NCI-H82 (cell line): ENCODE measurements around the gene TNFSF11.
"Not testable (repeated sequence)": the region's sequence is repeated elsewhere in the genome, so short reads cannot be mapped to it uniquely, and the experiment has no call there.

ENCODE experiments used
- DNase-seq: peaks from one replicate; lab custom pipeline; 2025; lab: John Stamatoyannopoulos, UW

The TNFSF11 gene

GRCh38 chr13:42560320-42560719, 13.6 kb upstream of the TNFSF11 start:
- not testable (repeated sequence) for DNase-seq

- no peak for DNase-seq
Measured at GRCh38 chr13:42561752-42562467, 12.0 kb upstream of the TNFSF11 start.

- DNase-seq, result no peak
Measured at GRCh38 chr13:42567906-42568305, 6.0 kb upstream of the TNFSF11 start.

- DNase-seq, result no peak
Measured at GRCh38 chr13:42569576-42570344, 4.2 kb upstream of the TNFSF11 start.

- DNase-seq, result no peak
Measured at GRCh38 chr13:42571895-42572294, 2.1 kb upstream of the TNFSF11 start.

GRCh38 chr13:42574435-42575311, 721 bp downstream of the TNFSF11 start:
- no peak for DNase-seq

GRCh38 chr13:42575938-42576337, 2.0 kb downstream of the TNFSF11 start:
- no peak for DNase-seq

- no peak for DNase-seq
Measured at GRCh38 chr13:42577538-42577937, 3.6 kb downstream of the TNFSF11 start.

GRCh38 chr13:42580644-42581043, 6.7 kb downstream of the TNFSF11 start:
- DNase-seq, result no peak

- no peak for DNase-seq
Measured at GRCh38 chr13:42581427-42581826, 7.5 kb downstream of the TNFSF11 start.

- DNase-seq, result no peak
Measured at GRCh38 chr13:42591602-42592001, 17.6 kb downstream of the TNFSF11 start.

- DNase-seq, result peak; percentile 57
Measured at GRCh38 chr13:42592915-42593900, 19.3 kb downstream of the TNFSF11 start.

- DNase-seq, result peak; percentile 89
Measured at GRCh38 chr13:42594481-42595252, 20.7 kb downstream of the TNFSF11 start.

GRCh38 chr13:42595253-42595571, 21.3 kb downstream of the TNFSF11 start:
- DNase-seq, result no peak

- DNase-seq, result no peak
Measured at GRCh38 chr13:42597505-42597904, 23.6 kb downstream of the TNFSF11 start.

GRCh38 chr13:42600943-42601342, 27.0 kb downstream of the TNFSF11 start:
- no peak for DNase-seq

- DNase-seq, result no peak
Measured at GRCh38 chr13:42602906-42603305, 29.0 kb downstream of the TNFSF11 start.

- no peak for DNase-seq
Measured at GRCh38 chr13:42603571-42603970, 29.6 kb downstream of the TNFSF11 start.

- no peak for DNase-seq
Measured at GRCh38 chr13:42607546-42607945, 33.6 kb downstream of the TNFSF11 start.

GRCh38 chr13:42610649-42611048, 36.7 kb downstream of the TNFSF11 start:
- no peak for DNase-seq
